OCI-LY7 (cell line): ENCODE data around the gene SRL. TPM values are rescaled to one million over a fixed set of nuclear protein-coding genes. Genes with fewer than 3 reads are reported as not detected.

Experiments used
- BruUV-seq: library from RNA; stranded (reverse); fragments of 400-500 nt; replicated peaks from 2 replicates; lab custom pipeline; 2021; lab: Mats Ljungman, UMichigan
- CTCF ChIA-PET: fragments of 300-600 bp; sonication (Branson Sonifier 250); formaldehyde crosslinking; loops from one replicate; lab custom pipeline; 2022; ENCODE audit warnings: antibody characterized with exemption; ENCODE audit not compliant: unreplicated experiment; lab: Charles Lee
- POLR2A ChIA-PET: fragments of 300-600 bp; sonication (Branson Sonifier 250); formaldehyde crosslinking; loops from one replicate; lab custom pipeline; 2022; ENCODE audit warnings: antibody characterized with exemption; lab: Charles Lee
- DNase-seq: peaks from one replicate; pipeline ENCODE4 v3.0.0-alpha.2; 2015; ENCODE audit warnings: low spot score
- H2AFZ ChIP-seq: fragments of 200-600 bp; sonication (generic), shearing (Covaris generic); 2 replicates; pipeline ENCODE4 v1.6.1; 2014; ENCODE audit warnings: mild to moderate bottlenecking, antibody characterized with exemption, low read length, moderate library complexity
- H3K27ac ChIP-seq: fragments of 200-600 bp; sonication (generic); 2 replicates; pipeline ENCODE4 v1.5.1; 2014; ENCODE audit warnings: mixed run types, low read depth, mild to moderate bottlenecking, moderate library complexity, low read length, inconsistent platforms; ENCODE audit not compliant: poor library complexity, severe bottlenecking
- H3K36me3 ChIP-seq: fragments of 200-600 bp; sonication (generic); 2 replicates; pipeline ENCODE4 v1.6.1; 2014; ENCODE audit warnings: mild to moderate bottlenecking, antibody characterized with exemption, low read length, moderate library complexity, mixed read lengths; ENCODE audit not compliant: insufficient read depth
- H3K4me1 ChIP-seq: fragments of 200-600 bp; sonication (generic); 2 replicates; pipeline ENCODE4 v1.5.1; 2014; ENCODE audit warnings: mild to moderate bottlenecking, low read length; ENCODE audit not compliant: insufficient read depth, poor library complexity, severe bottlenecking
- H3K4me2 ChIP-seq: fragments of 200-600 bp; sonication (generic); 2 replicates; pipeline ENCODE4 v1.6.1; 2014; ENCODE audit warnings: mild to moderate bottlenecking, low read length
- H3K4me3 ChIP-seq: fragments of 200-600 bp; sonication (generic); 2 replicates; pipeline ENCODE4 v1.5.1; 2014; ENCODE audit warnings: mild to moderate bottlenecking, low read depth, low read length; ENCODE audit not compliant: poor library complexity, severe bottlenecking
- H3K79me2 ChIP-seq: fragments of 200-600 bp; sonication (generic); 2 replicates; pipeline ENCODE4 v1.6.1; 2016; ENCODE audit warnings: low read depth, mild to moderate bottlenecking, low read length, moderate library complexity, mixed read lengths; ENCODE audit not compliant: insufficient read depth
- H3K9me2 ChIP-seq: fragments of 200-600 bp; sonication (generic); 2 replicates; pipeline ENCODE4 v1.6.1; 2016; ENCODE audit warnings: mild to moderate bottlenecking, low read length, mixed read lengths; ENCODE audit not compliant: insufficient read depth
- H3K9me3 ChIP-seq: fragments of 200-600 bp; sonication (generic); 2 replicates; pipeline ENCODE4 v1.6.1; 2014; ENCODE audit warnings: mild to moderate bottlenecking, mixed run types, low read length, mixed read lengths
- H4K20me1 ChIP-seq: fragments of 200-600 bp; sonication (generic); 2 replicates; pipeline ENCODE4 v1.6.1; 2014; ENCODE audit warnings: mild to moderate bottlenecking, antibody characterized with exemption, low read length, moderate library complexity, mixed read lengths; ENCODE audit not compliant: insufficient read depth
- EZH2phosphoT487 ChIP-seq: fragments of 200-600 bp; sonication (generic); IDR thresholded peaks from 2 replicates; pipeline ENCODE4 v1.6.1; 2018; ENCODE audit warnings: low read depth, borderline replicate concordance, mild to moderate bottlenecking, mixed run types, antibody characterized with exemption, low read length, moderate library complexity, mixed read lengths
- intact Hi-C: fragments of 100-400 bp; cut with micrococcal nuclease; formaldehyde crosslinking; loops from one replicate; pipeline ENCODE4 v1.10.0; 2022; ENCODE audit not compliant: unreplicated experiment
- total RNA-seq, 2 experiments: library from RNA; depleted of rRNA in 1 of 2; stranded (reverse); fragments of >200 nt in 1 of 2; shearing (Covaris generic) in 1 of 2; gene quantifications; 2 replicates each; pipeline ENCODE4 v1.2.3, GENCODE V29; 2014 to 2022
- TF ChIP-seq, protein P1 (sequence below): fragments of 200-600 bp; sonication (generic); conservative IDR thresholded peaks from 2 replicates; pipeline ENCODE4 v1.5.1; 2014; ENCODE audit warnings: mild to moderate bottlenecking, antibody characterized with exemption, low read length, moderate library complexity, mixed read lengths

SRL gene
- total RNA-seq, 2 experiments from 2014 or later: not detected

DNA sequence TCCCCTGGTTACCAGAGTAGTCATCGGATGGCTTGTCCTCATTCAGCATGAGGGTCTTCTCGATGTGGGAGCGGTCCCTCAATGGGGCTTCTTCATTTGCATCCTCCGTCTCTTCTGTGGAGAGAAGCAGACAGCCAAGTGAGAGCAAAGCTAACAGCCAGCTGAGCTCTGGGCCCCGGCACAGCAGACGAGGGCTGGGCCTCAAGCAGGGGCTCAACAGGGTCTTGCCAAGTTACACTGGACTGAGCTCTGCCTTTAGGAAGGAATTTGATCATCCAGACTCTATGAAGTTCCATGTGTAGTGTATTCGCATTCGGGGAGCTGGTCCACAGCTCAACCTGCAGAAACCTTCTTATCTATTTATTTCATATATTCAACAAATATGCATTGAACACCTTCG lies 37.4 kb downstream of the SRL start:
- no peak for TF ChIP-seq EZH2phosphoT487
- TF ChIP-seq, protein P1, sequence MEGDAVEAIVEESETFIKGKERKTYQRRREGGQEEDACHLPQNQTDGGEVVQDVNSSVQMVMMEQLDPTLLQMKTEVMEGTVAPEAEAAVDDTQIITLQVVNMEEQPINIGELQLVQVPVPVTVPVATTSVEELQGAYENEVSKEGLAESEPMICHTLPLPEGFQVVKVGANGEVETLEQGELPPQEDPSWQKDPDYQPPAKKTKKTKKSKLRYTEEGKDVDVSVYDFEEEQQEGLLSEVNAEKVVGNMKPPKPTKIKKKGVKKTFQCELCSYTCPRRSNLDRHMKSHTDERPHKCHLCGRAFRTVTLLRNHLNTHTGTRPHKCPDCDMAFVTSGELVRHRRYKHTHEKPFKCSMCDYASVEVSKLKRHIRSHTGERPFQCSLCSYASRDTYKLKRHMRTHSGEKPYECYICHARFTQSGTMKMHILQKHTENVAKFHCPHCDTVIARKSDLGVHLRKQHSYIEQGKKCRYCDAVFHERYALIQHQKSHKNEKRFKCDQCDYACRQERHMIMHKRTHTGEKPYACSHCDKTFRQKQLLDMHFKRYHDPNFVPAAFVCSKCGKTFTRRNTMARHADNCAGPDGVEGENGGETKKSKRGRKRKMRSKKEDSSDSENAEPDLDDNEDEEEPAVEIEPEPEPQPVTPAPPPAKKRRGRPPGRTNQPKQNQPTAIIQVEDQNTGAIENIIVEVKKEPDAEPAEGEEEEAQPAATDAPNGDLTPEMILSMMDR: no peak
- Histone ChIP-seq H2AFZ (no peak overlapping the region), H3K4me2 (no peak overlapping the region), H3K4me3 (no peak overlapping the region), H3K9me3 (no peaks in the 10 kb centered on the region), H3K27ac (no peak overlapping the region), H3K4me1 (no peaks in the 10 kb centered on the region), H4K20me1 (no peaks in the 10 kb centered on the region), H3K36me3 (no peaks in the 10 kb centered on the region), H3K79me2 (no peaks in the 10 kb centered on the region), H3K9me2 (no peaks in the 10 kb centered on the region)
- ChIA-PET POLR2A (interaction anchor here (0.6 kb wide), 1 partner anchor 272 kb away, joined by 4 read pairs; no protein-coding TSS in a partner anchor), CTCF (no interaction called here)
- no TSS peak for BruUV-seq
- intact Hi-C loops: no loop called here
- DNase-seq: no peak

DNA sequence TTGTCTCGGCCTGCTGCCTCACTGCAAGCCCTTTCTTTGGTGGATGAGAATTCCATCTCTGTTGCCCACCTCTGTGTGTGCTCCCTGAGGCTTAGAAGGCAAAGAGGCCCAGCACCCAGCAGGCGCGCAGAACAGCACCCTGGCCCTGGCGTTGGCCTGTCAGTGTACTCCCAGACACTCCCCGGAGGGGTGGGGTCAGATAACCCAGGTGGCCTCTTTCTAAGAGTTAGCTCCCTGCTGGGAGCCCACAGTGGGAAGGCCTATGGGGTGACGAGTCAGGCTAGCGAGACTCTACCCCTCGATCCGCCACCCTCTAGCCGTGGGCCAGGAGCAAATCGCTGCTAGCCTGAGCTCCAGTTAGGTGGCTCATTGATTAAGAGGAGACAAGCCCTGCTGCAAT lies 38.1 kb downstream of the SRL start:
- Histone ChIP-seq H3K9me2 (no peaks in the 10 kb centered on the region), H3K27ac (no peak overlapping the region), H2AFZ (no peak overlapping the region), H3K36me3 (no peaks in the 10 kb centered on the region), H3K9me3 (no peaks in the 10 kb centered on the region), H3K4me1 (no peaks in the 10 kb centered on the region), H4K20me1 (no peaks in the 10 kb centered on the region), H3K4me3 (no peak overlapping the region), H3K4me2 (no peak overlapping the region), H3K79me2 (no peaks in the 10 kb centered on the region)
- BruUV-seq: no TSS peak
- DNase-seq: no peak
- intact Hi-C loops: no loop called here
- CTCF ChIA-PET: no interaction called here
- TF ChIP-seq, protein P1: no peak
- TF ChIP-seq EZH2phosphoT487: no peak
- POLR2A ChIA-PET: no interaction called here

DNA sequence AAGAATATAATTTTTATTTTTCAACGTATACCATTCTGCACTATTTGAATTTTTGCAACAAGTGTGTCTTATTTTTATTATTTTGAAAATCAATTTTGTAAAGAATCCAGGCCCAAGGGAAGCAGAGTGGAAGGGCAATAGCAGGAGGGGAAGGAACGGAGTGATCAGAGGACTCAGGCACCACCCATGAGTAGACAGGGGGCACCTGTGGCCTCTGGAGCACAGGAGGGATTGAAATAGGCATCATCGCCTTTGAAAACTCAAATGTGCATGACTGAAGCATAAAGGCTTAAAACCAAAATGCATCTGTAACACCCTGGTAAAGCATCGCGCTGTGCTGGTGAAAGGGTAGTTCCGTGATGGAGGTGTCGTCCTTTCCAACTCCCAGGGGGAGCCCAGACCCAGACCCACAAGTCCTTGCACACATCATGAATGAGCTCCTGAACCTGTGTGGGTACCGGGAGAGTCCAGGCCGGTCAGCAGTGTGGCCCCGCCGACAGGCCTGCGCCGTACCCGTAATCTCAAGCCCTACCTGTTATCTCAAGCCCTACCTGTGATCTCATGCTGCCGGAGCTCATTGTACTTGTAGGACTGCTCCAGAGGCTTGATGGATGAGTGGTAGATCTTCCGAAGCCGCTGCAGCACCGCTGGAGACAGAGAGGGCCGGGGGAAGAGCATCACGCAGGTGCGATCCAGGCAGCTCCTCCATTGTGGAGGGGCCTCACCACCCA lies 39.1 kb downstream of the SRL start:
- Histone ChIP-seq H4K20me1 (no peaks in the 10 kb centered on the region), H3K9me2 (no peaks in the 10 kb centered on the region), H2AFZ (no peak overlapping the region), H3K4me2 (no peak overlapping the region), H3K79me2 (no peaks in the 10 kb centered on the region), H3K27ac (no peak overlapping the region), H3K9me3 (no peaks in the 10 kb centered on the region), H3K4me3 (no peak overlapping the region), H3K36me3 (no peaks in the 10 kb centered on the region), H3K4me1 (no peaks in the 10 kb centered on the region)
- no peak for DNase-seq
- intact Hi-C loops: no loop called here
- TF ChIP-seq, protein P1: no peak
- no peak for TF ChIP-seq EZH2phosphoT487
- CTCF ChIA-PET: no interaction called here
- no TSS peak for BruUV-seq
- POLR2A ChIA-PET: interaction anchor here (0.5 to 0.6 kb wide), 2 partner anchors 38 to 177 kb away, joined by 3 read pairs; no protein-coding TSS in a partner anchor
